ENCODE results near the gene PRRT2. TPM values are rescaled to one million over a fixed set of nuclear protein-coding genes. Genes with fewer than 3 reads are reported as not detected.
A peak's percentile ranks its signal among the peaks of the same experiment; 100 is the strongest.
"Not testable (repeated sequence)": the region's sequence is repeated elsewhere in the genome, so short reads cannot be mapped to it uniquely, and the experiment has no call there.

Gene PRRT2
- total and polyA plus RNA-seq, 7 experiments from 2014 or later, result 0.07 to 4.6 (median 2.4) TPM; not detected in 1

- H3K27ac ChIP-seq (ENCODE audit: low read depth, low read length), result no peak overlapping the region
- POLR2A ChIA-PET, result interaction anchor here (0.6 to 1.7 kb wide), 6 partner anchors 11 to 33 kb away, joined by 3 to 5 read pairs (median 4); no protein-coding TSS in a partner anchor
- H3K9me3 ChIP-seq (ENCODE audit: control insufficient read depth in 2 of 3, low read length in 3 of 3), result no peaks in the 10 kb centered on the region
- Mint-ChIP-seq H3K4me1 (peaks cover 12 to 27% (median 22%) of the 10 kb centered on the region in 7 donors), H3K27me3 (no peaks in the 10 kb centered on the region), H3K4me3 (no peak overlapping the region), H3K9me3 (peaks cover 0 to 3% (median 0%) of the 10 kb centered on the region in 11 donors), H3K27ac (peak overlapping the region in 1 of 9 donors; percentile 60), H3K36me3 (no peaks in the 10 kb centered on the region)
- CTCF ChIA-PET, result interaction anchor here (0.9 to 1.0 kb wide), 2 partner anchors 12 to 20 kb away, joined by 3 to 4 read pairs; no protein-coding TSS in a partner anchor
- H3K4me1 ChIP-seq (ENCODE audit: control insufficient read depth in 2 of 2, insufficient read depth in 2 of 2, low read length in 2 of 2), result no peaks in the 10 kb centered on the region
- no peak overlapping the region for H3K4me3 ChIP-seq (ENCODE audit: low read length)
- ATAC-seq, result no peak
- no peaks in the 10 kb centered on the region for H3K36me3 ChIP-seq (ENCODE audit: control insufficient read depth in 2 of 3, insufficient read depth in 3 of 3, low read length in 3 of 3)
- H3K27me3 ChIP-seq (ENCODE audit: control insufficient read depth in 2 of 2, insufficient read depth in 2 of 2, low read length in 2 of 2), result no peaks in the 10 kb centered on the region
- intact Hi-C loops (cut with micrococcal nuclease), result no loop called here
- DNase-seq, result no peak
These were observed 42.5 kb upstream of the PRRT2 start for GRCh38 chr16:29769507-29769906.

- intact Hi-C loops (cut with micrococcal nuclease), result no loop called here
- Histone ChIP-seq H3K4me3 (ENCODE audit: low read length) (no peak overlapping the region), H3K36me3 (ENCODE audit: control insufficient read depth in 2 of 3, insufficient read depth in 3 of 3, low read length in 3 of 3) (no peaks in the 10 kb centered on the region), H3K4me1 (ENCODE audit: control insufficient read depth in 2 of 2, insufficient read depth in 2 of 2, low read length in 2 of 2) (no peaks in the 10 kb centered on the region), H3K9me3 (ENCODE audit: control insufficient read depth in 2 of 3, low read length in 3 of 3) (no peaks in the 10 kb centered on the region), H3K27me3 (ENCODE audit: control insufficient read depth in 2 of 2, insufficient read depth in 2 of 2, low read length in 2 of 2) (no peaks in the 10 kb centered on the region), H3K27ac (ENCODE audit: low read depth, low read length) (no peak overlapping the region)
- CTCF ChIA-PET, result interaction anchor here (0.8 to 0.9 kb wide), 2 partner anchors 19 to 24 kb away, joined by 3 to 4 read pairs; partner anchors contain the start of gene C16orf54
- H3K27me3 Mint-ChIP-seq, result no peaks in the 10 kb centered on the region
- no peak overlapping the region for H3K4me3 Mint-ChIP-seq
- DNase-seq (no peak), ATAC-seq (no peak)
- POLR2A ChIA-PET, result interaction anchor here (0.6 to 1.4 kb wide), 5 partner anchors 16 to 68 kb away, joined by 3 to 6 read pairs (median 3); no protein-coding TSS in a partner anchor
- H3K36me3 Mint-ChIP-seq, result no peaks in the 10 kb centered on the region
- H3K27ac Mint-ChIP-seq, result peak overlapping the region in 2 of 9 donors; percentile 38 to 80
- peaks cover 0 to 3% (median 0%) of the 10 kb centered on the region in 11 donors for H3K9me3 Mint-ChIP-seq
- peaks cover 14 to 22% (median 20%) of the 10 kb centered on the region in 7 donors for H3K4me1 Mint-ChIP-seq
These were observed 41.6 kb upstream of the PRRT2 start for GRCh38 chr16:29770250-29770929.

- not testable (repeated sequence) for H3K36me3 ChIP-seq (ENCODE audit: control insufficient read depth in 2 of 3, insufficient read depth in 3 of 3, low read length in 3 of 3); H3K27me3 Mint-ChIP-seq
These were observed 39.7 kb upstream of the PRRT2 start for GRCh38 chr16:29772330-29772729.

GRCh38 chr16:29774730-29775129, 37.3 kb upstream of the PRRT2 start:
- no peaks in the 10 kb centered on the region for H3K9me3 ChIP-seq (ENCODE audit: control insufficient read depth in 2 of 3, low read length in 3 of 3)
- ChIA-PET CTCF (no interaction called here), POLR2A (interaction anchor here (0.9 kb wide), 1 partner anchor 19 kb away, joined by 3 read pairs; no protein-coding TSS in a partner anchor)
- DNase-seq (no peak), ATAC-seq (no peak)
- Mint-ChIP-seq H3K27me3 (peaks cover 0 to 18% (median 0%) of the 10 kb centered on the region in 5 donors), H3K4me1 (peaks cover 9 to 23% (median 15%) of the 10 kb centered on the region in 7 donors), H3K4me3 (peak overlapping the region in 1 of 10 donors; percentile 32), H3K27ac (peak overlapping the region in 1 of 9 donors; percentile 32), H3K9me3 (peaks cover 0 to 1% (median 0%) of the 10 kb centered on the region in 11 donors), H3K36me3 (no peaks in the 10 kb centered on the region)
- H3K4me1 ChIP-seq (ENCODE audit: control insufficient read depth in 2 of 2, insufficient read depth in 2 of 2, low read length in 2 of 2), result no peaks in the 10 kb centered on the region
- intact Hi-C loops (cut with micrococcal nuclease), result no loop called here
- H3K27ac ChIP-seq (ENCODE audit: low read depth, low read length), result no peak overlapping the region
- no peaks in the 10 kb centered on the region for H3K36me3 ChIP-seq (ENCODE audit: control insufficient read depth in 2 of 3, insufficient read depth in 3 of 3, low read length in 3 of 3)
- H3K27me3 ChIP-seq (ENCODE audit: control insufficient read depth in 2 of 2, insufficient read depth in 2 of 2, low read length in 2 of 2), result no peaks in the 10 kb centered on the region
- H3K4me3 ChIP-seq (ENCODE audit: low read length), result no peak overlapping the region

More at GRCh38 chr16:29772330-29772729, 39.7 kb upstream of the PRRT2 start:
- H3K36me3 Mint-ChIP-seq; ATAC-seq; H3K4me1 ChIP-seq (ENCODE audit: control insufficient read depth in 2 of 2, insufficient read depth in 2 of 2, low read length in 2 of 2); H3K27me3 ChIP-seq (ENCODE audit: control insufficient read depth in 2 of 2, insufficient read depth in 2 of 2, low read length in 2 of 2); H3K4me3 Mint-ChIP-seq; DNase-seq; intact Hi-C loops (cut with micrococcal nuclease); H3K9me3 Mint-ChIP-seq; H3K9me3 ChIP-seq (ENCODE audit: control insufficient read depth in 2 of 3, low read length in 3 of 3); H3K4me3 ChIP-seq (ENCODE audit: low read length); H3K27ac ChIP-seq (ENCODE audit: low read depth, low read length): not testable (repeated sequence)
- H3K27ac Mint-ChIP-seq, result peak overlapping the region in 2 of 9 donors; percentile 64
- CTCF ChIA-PET, result interaction anchor here (1.5 kb wide), 1 partner anchor 73 kb away, joined by 3 read pairs; no protein-coding TSS in a partner anchor
- POLR2A ChIA-PET, result interaction anchor here (1.1 to 1.5 kb wide), 2 partner anchors 14 to 71 kb away, joined by 3 to 4 read pairs; no protein-coding TSS in a partner anchor
- H3K4me1 Mint-ChIP-seq, result peaks cover 13 to 21% (median 16%) of the 10 kb centered on the region in 7 donors

- peaks cover 0 to 22% (median 0%) of the 10 kb centered on the region in 5 donors for H3K27me3 Mint-ChIP-seq
- POLR2A ChIA-PET, result no interaction called here
- ATAC-seq (no peak), DNase-seq (no peak)
- H3K36me3 Mint-ChIP-seq, result no peaks in the 10 kb centered on the region
- Histone ChIP-seq H3K4me1 (ENCODE audit: control insufficient read depth in 2 of 2, insufficient read depth in 2 of 2, low read length in 2 of 2) (no peaks in the 10 kb centered on the region), H3K36me3 (ENCODE audit: control insufficient read depth in 2 of 3, insufficient read depth in 3 of 3, low read length in 3 of 3) (no peaks in the 10 kb centered on the region), H3K4me3 (ENCODE audit: low read length) (no peak overlapping the region), H3K9me3 (ENCODE audit: control insufficient read depth in 2 of 3, low read length in 3 of 3) (no peaks in the 10 kb centered on the region), H3K27ac (ENCODE audit: low read depth, low read length) (no peak overlapping the region), H3K27me3 (ENCODE audit: control insufficient read depth in 2 of 2, insufficient read depth in 2 of 2, low read length in 2 of 2) (no peaks in the 10 kb centered on the region)
- intact Hi-C loops (cut with micrococcal nuclease), result no loop called here
- CTCF ChIA-PET, result no interaction called here
- no peak overlapping the region for H3K4me3 Mint-ChIP-seq
- H3K9me3 Mint-ChIP-seq, result peaks cover 0 to 1% (median 0%) of the 10 kb centered on the region in 11 donors
- H3K4me1 Mint-ChIP-seq, result peaks cover under 1 to 17% (median 13%) of the 10 kb centered on the region in 7 donors
- H3K27ac Mint-ChIP-seq, result no peak overlapping the region
These were observed 36.1 kb upstream of the PRRT2 start for GRCh38 chr16:29775742-29776408.

- CTCF ChIA-PET, result interaction anchor here (1.4 to 1.6 kb wide), 2 partner anchors 44 to 76 kb away, joined by 3 to 4 read pairs; no protein-coding TSS in a partner anchor
These were observed 34.2 kb upstream of the PRRT2 start, which contains the start of gene ZG16 for GRCh38 chr16:29777576-29778350. Gene ZG16, plus strand, starts transcription at chr16:29778256. Its CDS starts 1,011 bp downstream, at chr16:29779267.

More at GRCh38 chr16:29777576-29778350, 34.2 kb upstream of the PRRT2 start, which contains the start of gene ZG16:
- Histone ChIP-seq H3K4me1 (ENCODE audit: control insufficient read depth in 2 of 2, insufficient read depth in 2 of 2, low read length in 2 of 2) (no peaks in the 10 kb centered on the region), H3K9me3 (ENCODE audit: control insufficient read depth in 2 of 3, low read length in 3 of 3) (no peaks in the 10 kb centered on the region), H3K4me3 (ENCODE audit: low read length) (no peak within 1 kb of the TSS), H3K27ac (ENCODE audit: low read depth, low read length) (no peak within 1 kb of the TSS), H3K36me3 (ENCODE audit: control insufficient read depth in 2 of 3, insufficient read depth in 3 of 3, low read length in 3 of 3) (no peaks in the 10 kb centered on the region), H3K27me3 (ENCODE audit: control insufficient read depth in 2 of 2, insufficient read depth in 2 of 2, low read length in 2 of 2) (no peaks in the 10 kb centered on the region)
- H3K4me3 Mint-ChIP-seq, result no peak within 1 kb of the TSS
- POLR2A ChIA-PET, result interaction anchor here (1.3 kb wide), 1 partner anchor 12 kb away, joined by 3 read pairs; no protein-coding TSS in a partner anchor
- H3K4me1 Mint-ChIP-seq, result peaks cover 4 to 20% (median 11%) of the 10 kb centered on the region in 7 donors
- intact Hi-C loops (cut with micrococcal nuclease), result no loop called here
- DNase-seq (no peak), ATAC-seq (no peak)
- no peaks in the 10 kb centered on the region for H3K36me3 Mint-ChIP-seq
- peak within 1 kb of the TSS in 4 of 9 donors; percentile 18 to 42 (median 32) for H3K27ac Mint-ChIP-seq
- H3K27me3 Mint-ChIP-seq, result peaks cover 0 to 22% (median 0%) of the 10 kb centered on the region in 5 donors
- H3K9me3 Mint-ChIP-seq, result peaks cover 0 to 1% (median 0%) of the 10 kb centered on the region in 11 donors
